H9 (cell line): ENCODE data around the gene STX10. TPM values are rescaled to one million over a fixed set of nuclear protein-coding genes. Genes with fewer than 3 reads are reported as not detected.

Experiments used
- DNase-seq: peaks from one replicate; pipeline ENCODE4 v3.0.0-alpha.2; 2017
- H2AFZ ChIP-seq: one replicate; pipeline ENCODE4 v1.6.1; 2013; ENCODE audit warnings: mild to moderate bottlenecking, low read length, control low read depth, moderate library complexity
- H2AK5ac ChIP-seq: 2 replicates; pipeline ENCODE4 v1.6.1; 2013; ENCODE audit warnings: low read length, control low read depth, mixed read lengths; ENCODE audit not compliant: insufficient read length
- H2BK120ac ChIP-seq: one replicate; pipeline ENCODE4 v1.6.1; 2013; ENCODE audit warnings: low read depth, mild to moderate bottlenecking, low read length, control low read depth, inconsistent platforms; ENCODE audit not compliant: poor library complexity, severe bottlenecking
- H2BK12ac ChIP-seq: 2 replicates; pipeline ENCODE4 v1.6.1; 2013; ENCODE audit warnings: low read length, control low read depth, mixed read lengths, low read depth; ENCODE audit not compliant: insufficient read length
- H2BK15ac ChIP-seq: 2 replicates; pipeline ENCODE4 v1.6.1; 2013; ENCODE audit warnings: low read depth, low read length, control low read depth
- H2BK20ac ChIP-seq: one replicate; pipeline ENCODE4 v1.6.1; 2013; ENCODE audit warnings: low read depth, mild to moderate bottlenecking, low read length, control low read depth, inconsistent platforms; ENCODE audit not compliant: poor library complexity, severe bottlenecking
- H2BK5ac ChIP-seq: 2 replicates; pipeline ENCODE4 v1.6.1; 2013; ENCODE audit warnings: low read length, control low read depth, mixed read lengths; ENCODE audit not compliant: insufficient read length
- H3K14ac ChIP-seq: 2 replicates; pipeline ENCODE4 v1.6.1; 2013; ENCODE audit warnings: low read length, control low read depth; ENCODE audit not compliant: insufficient read depth
- H3K18ac ChIP-seq: 2 replicates; pipeline ENCODE4 v1.6.1; 2013; ENCODE audit warnings: low read depth, mild to moderate bottlenecking, mixed read lengths, low read length, control low read depth; ENCODE audit not compliant: insufficient read length
- H3K23ac ChIP-seq: 2 replicates; pipeline ENCODE4 v1.6.1; 2013; ENCODE audit warnings: low read length, control low read depth, mixed read lengths, low read depth; ENCODE audit not compliant: insufficient read length
- H3K23me2 ChIP-seq: 2 replicates; pipeline ENCODE4 v1.6.1; 2013; ENCODE audit warnings: low read depth, mild to moderate bottlenecking, mixed read lengths, low read length, control low read depth; ENCODE audit not compliant: insufficient read length, poor library complexity, severe bottlenecking
- H3K27ac ChIP-seq: 2 replicates; pipeline ENCODE4 v1.5.1; 2013; ENCODE audit warnings: low read length, control low read depth, mixed read lengths, low read depth; ENCODE audit not compliant: insufficient read length
- H3K27me3 ChIP-seq: 2 replicates; pipeline ENCODE4 v1.6.1; 2013; ENCODE audit warnings: low read length, control low read depth, inconsistent platforms; ENCODE audit not compliant: insufficient read depth
- H3K4ac ChIP-seq: 2 replicates; pipeline ENCODE4 v1.6.1; 2013; ENCODE audit warnings: low read depth, mild to moderate bottlenecking, control low read depth, inconsistent platforms, low read length, moderate library complexity
- H3K4me1 ChIP-seq: 2 replicates; pipeline ENCODE4 v1.6.1; 2013; ENCODE audit warnings: low read length, control low read depth, inconsistent platforms; ENCODE audit not compliant: insufficient read depth
- H3K4me2 ChIP-seq: 2 replicates; pipeline ENCODE4 v1.6.1; 2013; ENCODE audit warnings: low read length, control low read depth, mixed read lengths; ENCODE audit not compliant: insufficient read length, insufficient read depth
- H3K56ac ChIP-seq: 2 replicates; pipeline ENCODE4 v1.6.1; 2013; ENCODE audit warnings: low read depth, mild to moderate bottlenecking, mixed read lengths, low read length, control low read depth; ENCODE audit not compliant: insufficient read length
- H3K79me1 ChIP-seq: 2 replicates; pipeline ENCODE4 v1.6.1; 2013; ENCODE audit warnings: low read depth, mild to moderate bottlenecking, moderate library complexity, low read length, control low read depth, inconsistent platforms; ENCODE audit not compliant: insufficient read depth, poor library complexity, severe bottlenecking
- H3K79me2 ChIP-seq: 2 replicates; pipeline ENCODE4 v1.6.1; 2013; ENCODE audit warnings: low read length, control low read depth, inconsistent platforms; ENCODE audit not compliant: insufficient read depth
- H3K9ac ChIP-seq: 2 replicates; pipeline ENCODE4 v1.6.1; 2013; ENCODE audit warnings: low read length, control low read depth, mixed read lengths; ENCODE audit not compliant: insufficient read length; ENCODE audit errors: extremely low read depth
- H3K9me3 ChIP-seq: one replicate; pipeline ENCODE4 v1.6.1; 2013; ENCODE audit warnings: low read depth, low read length, inconsistent platforms; ENCODE audit not compliant: control insufficient read depth
- H3T11ph ChIP-seq: one replicate; pipeline ENCODE4 v1.6.1; 2013; ENCODE audit warnings: mild to moderate bottlenecking, low read length, control low read depth, inconsistent platforms
- H4K20me1 ChIP-seq: one replicate; pipeline ENCODE4 v1.6.1; 2013; ENCODE audit not compliant: control insufficient read depth, insufficient read length, insufficient read depth
- H4K5ac ChIP-seq: 2 replicates; pipeline ENCODE4 v1.6.1; 2013; ENCODE audit warnings: low read depth, mild to moderate bottlenecking, mixed read lengths, low read length, control low read depth; ENCODE audit not compliant: insufficient read length
- H4K8ac ChIP-seq: replicated peaks from 2 replicates; pipeline ENCODE4 v1.6.1; 2013; ENCODE audit warnings: low read length, control low read depth, mixed read lengths, low read depth; ENCODE audit not compliant: insufficient read length
- H4K91ac ChIP-seq: 2 replicates; pipeline ENCODE4 v1.6.1; 2013; ENCODE audit warnings: low read depth, mild to moderate bottlenecking, moderate library complexity, mixed read lengths, low read length, control low read depth; ENCODE audit not compliant: insufficient read length
- H3K27ac Mint-ChIP-seq, 3 experiments: 2 replicates in 2 of 3; 3 replicates in 1 of 3; pipeline ENCODE4 v1.8.0; 2020 to 2021; ENCODE audit warnings: mixed read lengths in 3 of 3, mild to moderate bottlenecking in 1 of 3, moderate library complexity in 1 of 3
- H3K27me3 Mint-ChIP-seq: 2 replicates; pipeline ENCODE4 v1.8.0; 2021; ENCODE audit warnings: low read depth, mild to moderate bottlenecking, moderate library complexity, mixed read lengths
- H3K36me3 Mint-ChIP-seq, 3 experiments: 2 replicates in 2 of 3; 3 replicates in 1 of 3; pipeline ENCODE4 v1.8.0; 2020 to 2021; ENCODE audit warnings: low read depth in 3 of 3, mixed read lengths in 3 of 3; ENCODE audit not compliant: insufficient read depth in 1 of 3
- H3K4me1 Mint-ChIP-seq, 2 experiments: 2 replicates each; pipeline ENCODE4 v1.8.0; 2020; ENCODE audit warnings: mixed read lengths in 2 of 2
- H3K4me3 Mint-ChIP-seq, 2 experiments: 2 replicates in 1 of 2; 3 replicates in 1 of 2; pipeline ENCODE4 v1.8.0; 2020 to 2021; ENCODE audit warnings: mild to moderate bottlenecking in 2 of 2, mixed read lengths in 2 of 2, moderate library complexity in 1 of 2
- H3K9me3 Mint-ChIP-seq, 2 experiments: 2 replicates in 1 of 2; 3 replicates in 1 of 2; pipeline ENCODE4 v1.8.0; 2020; ENCODE audit warnings: mild to moderate bottlenecking in 2 of 2, mixed read lengths in 2 of 2, moderate library complexity in 1 of 2
- CTCF ChIP-seq: fragments of 200-600 bp; sonication (generic); conservative IDR thresholded peaks from 3 replicates; pipeline ENCODE4 v1.8.0; 2021; ENCODE audit warnings: antibody characterized with exemption, mild to moderate bottlenecking
- WGBS: extraction: QIAGEN DNeasy Blood & Tissue Kit; methylation state at CpG from one replicate; pipeline ENCODE4 v1.1.7; 2013; ENCODE audit warnings: missing lambda C conversion rate, low lambda C conversion rate, mixed read lengths; ENCODE audit not compliant: insufficient read length; ENCODE audit errors: extremely low coverage; 5-methylcytosine and 5-hydroxymethylcytosine counted together
- total RNA-seq: library from RNA; stranded (reverse); gene quantifications from 2 replicates; pipeline ENCODE4 v1.2.1, GENCODE V29; 2021

Gene STX10
- total RNA-seq, 1 experiment from 2014 or later = 39.4 TPM

- H2BK15ac ChIP-seq = no peak overlapping the region
- peak; percentile 98 for DNase-seq
- peak overlapping the region; percentile 84 for H3K27ac ChIP-seq
- no peak overlapping the region for H4K8ac ChIP-seq
- peak overlapping the region; percentile 82 for H3K4me2 ChIP-seq
- peak overlapping the region; percentile 65 for H3K18ac ChIP-seq
- peak overlapping the region; percentile 73; the same call in 1 of the 2 replicates for H3K14ac ChIP-seq
- H3K23ac ChIP-seq = no peak overlapping the region
- Mint-ChIP-seq H3K36me3 (no peaks in the 10 kb centered on the region), H3K9me3 (no peaks in the 10 kb centered on the region), H3K4me1 (peaks cover 36 to 44% of the 10 kb centered on the region in 2 experiments), H3K27ac (peak overlapping the region; percentile 100), H3K4me3 (peak overlapping the region; percentile 64 to 81), H3K27me3 (no peaks in the 10 kb centered on the region)
- H3K4me1 ChIP-seq = peaks cover 7% of the 10 kb centered on the region; the same call in 1 of the 2 replicates
- no peak overlapping the region for H3T11ph ChIP-seq
- H3K27me3 ChIP-seq = no peaks in the 10 kb centered on the region
- H3K9me3 ChIP-seq = no peaks in the 10 kb centered on the region
- no peak overlapping the region for H2AFZ ChIP-seq
- peak overlapping the region; percentile 69 for H3K9ac ChIP-seq
- H2BK120ac ChIP-seq = peak overlapping the region; percentile 8
- H3K79me2 ChIP-seq = no peaks in the 10 kb centered on the region
- H2AK5ac ChIP-seq = no peak overlapping the region
- no peak overlapping the region for H4K5ac ChIP-seq
- peak overlapping the region; percentile 12; the same call in 1 of the 2 replicates for H3K4ac ChIP-seq
- no peaks in the 10 kb centered on the region for H4K20me1 ChIP-seq
- peak overlapping the region; percentile 51 for H2BK12ac ChIP-seq
- H3K79me1 ChIP-seq = no peaks in the 10 kb centered on the region
- no peak overlapping the region for H3K56ac ChIP-seq
- no peak overlapping the region for H2BK5ac ChIP-seq
- peaks cover 15% of the 10 kb centered on the region for H3K23me2 ChIP-seq
- no peak for TF ChIP-seq CTCF
- H4K91ac ChIP-seq = peak overlapping the region; percentile 29
- WGBS = no CpG with 5 or more reads among the region's 58 CpGs
- H2BK20ac ChIP-seq = no peak overlapping the region
Observed at GRCh38 chr19:13162724-13163608, 12.8 kb upstream of the STX10 start.
